Kidney (tissue), 14 donors: ENCODE measurements around the gene TTLL7. TPM values are rescaled to one million over a fixed set of nuclear protein-coding genes. Genes with fewer than 3 reads are reported as not detected.

ENCODE experiments used
- DNase-seq, 5 donors: peaks; one replicate each; pipeline ENCODE4 v3.0.0-alpha.2; 2013 to 2020
- FAIRE-seq: peaks from 2 replicates; lab custom pipeline; 2012; peaks lifted over from hg19 to GRCh38; lab: Jason Lieb, UNC
- H3K27ac ChIP-seq, 2 donors: one replicate each; pipeline ENCODE4 v1.7.0; 2013; ENCODE audit warnings: low read depth in 2 of 2, low read length in 2 of 2, inconsistent platforms in 1 of 2
- H3K27me3 ChIP-seq: one replicate; pipeline ENCODE4 v1.7.1; 2013; ENCODE audit warnings: low read length, inconsistent platforms; ENCODE audit not compliant: control insufficient read depth, insufficient read depth
- H3K36me3 ChIP-seq, 3 donors: one replicate each; pipeline versions ENCODE4 v1.7.0 to v1.7.1; 2013; ENCODE audit warnings: low read length in 3 of 3, control low read depth in 1 of 3, inconsistent platforms in 1 of 3; ENCODE audit not compliant: insufficient read depth in 3 of 3, control insufficient read depth in 2 of 3
- H3K4me1 ChIP-seq, 3 donors: one replicate each; pipeline versions ENCODE4 v1.7.0 to v1.7.1; 2013; ENCODE audit warnings: low read length in 3 of 3, inconsistent platforms in 1 of 3, low read depth in 1 of 3; ENCODE audit not compliant: control insufficient read depth in 2 of 3, insufficient read depth in 2 of 3
- H3K4me3 ChIP-seq, 3 donors: one replicate each; pipeline versions ENCODE4 v1.7.0 to v1.8.1; 2013; ENCODE audit warnings: low read length in 3 of 3, control low read depth in 1 of 3, inconsistent platforms in 1 of 3
- H3K9ac ChIP-seq, 3 donors: one replicate each; pipeline versions ENCODE4 v1.7.0 to v1.7.1; 2013; ENCODE audit warnings: low read length in 3 of 3, control low read depth in 1 of 3, inconsistent platforms in 1 of 3
- H3K9me3 ChIP-seq, 3 donors: one replicate each; pipeline versions ENCODE4 v1.7.0 to v1.7.1; 2013; ENCODE audit warnings: low read length in 3 of 3, control low read depth in 1 of 3, inconsistent platforms in 1 of 3; ENCODE audit not compliant: control insufficient read depth in 2 of 3, insufficient read depth in 1 of 3
- intact Hi-C: fragments of 100-400 bp; cut with DNase I; formaldehyde crosslinking; loops from one replicate; pipeline ENCODE4 v1.11.1; 2022
- polyA plus RNA-seq: library from polyadenylated mRNA; stranded (reverse); fragments of 350-450 nt; fragmentation: Illumina TruSeq; extraction: RNeasy Lipid Tissue Mini Kit (QIAGEN cat#74804); gene quantifications from one replicate; pipeline ENCODE4 v1.2.3, GENCODE V29; 2014; ENCODE audit warnings: low read depth, low replicate concordance; ENCODE audit not compliant: insufficient read depth
- total RNA-seq: library from RNA; stranded (reverse); fragmentation: NEBNext Ultra II Directional; extraction: Animal tissue kit (Norgen Biotek cat#: 25700); gene quantifications from one replicate; pipeline ENCODE4 v1.2.1, GENCODE V29; 2021
- TF ChIP-seq, protein P1 (sequence below): IDR thresholded peaks from 3 replicates; pipeline ENCODE4 v1.5.1; 2012; ENCODE audit warnings: mild to moderate bottlenecking, moderate library complexity, borderline replicate concordance; ENCODE audit not compliant: insufficient read depth; ENCODE audit errors: extremely low read depth
- donor health status: control.
- donor health status: control.
- donor health status: control.
- donor health status: control.
- donor health status: control.
- donor health status: DM: yes; HTN: yes; CAD: no.
- donor health status: Normal renal cell carcinoma (clear cell type).

TTLL7 gene
- total and polyA plus RNA-seq, 2 donors from 2014 or later = 2.3 to 7.0 TPM

DNA sequence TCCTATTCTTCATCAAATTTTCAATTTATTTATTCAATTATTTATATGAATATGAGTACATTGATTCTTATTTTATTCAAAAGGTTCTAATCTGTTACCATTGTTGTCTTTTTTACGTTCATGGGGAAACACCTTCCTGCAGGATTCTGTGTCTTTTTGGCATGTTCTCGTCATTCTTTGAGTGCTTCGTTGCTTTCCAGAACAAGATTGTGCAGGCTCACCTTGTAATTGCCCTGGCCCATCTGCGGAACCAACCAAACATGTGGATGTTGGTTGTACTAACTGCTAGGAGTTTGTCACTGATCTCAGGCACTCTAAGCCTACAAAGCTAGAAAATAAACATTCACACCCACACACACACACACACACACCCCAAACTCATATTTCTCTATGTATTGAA, 182.1 kb downstream of the TTLL7 start:
- Histone ChIP-seq H3K27me3 (no peaks in the 10 kb centered on the region), H3K27ac (no peak overlapping the region), H3K4me3 (no peak overlapping the region), H3K36me3 (no peaks in the 10 kb centered on the region), H3K9me3 (no peaks in the 10 kb centered on the region), H3K4me1 (peaks cover 0 to 3% (median 0%) of the 10 kb centered on the region in 3 donors), H3K9ac (no peak overlapping the region)
- FAIRE-seq (no peak), DNase-seq (no peak)
- TF ChIP-seq, protein P1, sequence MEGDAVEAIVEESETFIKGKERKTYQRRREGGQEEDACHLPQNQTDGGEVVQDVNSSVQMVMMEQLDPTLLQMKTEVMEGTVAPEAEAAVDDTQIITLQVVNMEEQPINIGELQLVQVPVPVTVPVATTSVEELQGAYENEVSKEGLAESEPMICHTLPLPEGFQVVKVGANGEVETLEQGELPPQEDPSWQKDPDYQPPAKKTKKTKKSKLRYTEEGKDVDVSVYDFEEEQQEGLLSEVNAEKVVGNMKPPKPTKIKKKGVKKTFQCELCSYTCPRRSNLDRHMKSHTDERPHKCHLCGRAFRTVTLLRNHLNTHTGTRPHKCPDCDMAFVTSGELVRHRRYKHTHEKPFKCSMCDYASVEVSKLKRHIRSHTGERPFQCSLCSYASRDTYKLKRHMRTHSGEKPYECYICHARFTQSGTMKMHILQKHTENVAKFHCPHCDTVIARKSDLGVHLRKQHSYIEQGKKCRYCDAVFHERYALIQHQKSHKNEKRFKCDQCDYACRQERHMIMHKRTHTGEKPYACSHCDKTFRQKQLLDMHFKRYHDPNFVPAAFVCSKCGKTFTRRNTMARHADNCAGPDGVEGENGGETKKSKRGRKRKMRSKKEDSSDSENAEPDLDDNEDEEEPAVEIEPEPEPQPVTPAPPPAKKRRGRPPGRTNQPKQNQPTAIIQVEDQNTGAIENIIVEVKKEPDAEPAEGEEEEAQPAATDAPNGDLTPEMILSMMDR = no peak
- intact Hi-C loops = no loop called here

DNA sequence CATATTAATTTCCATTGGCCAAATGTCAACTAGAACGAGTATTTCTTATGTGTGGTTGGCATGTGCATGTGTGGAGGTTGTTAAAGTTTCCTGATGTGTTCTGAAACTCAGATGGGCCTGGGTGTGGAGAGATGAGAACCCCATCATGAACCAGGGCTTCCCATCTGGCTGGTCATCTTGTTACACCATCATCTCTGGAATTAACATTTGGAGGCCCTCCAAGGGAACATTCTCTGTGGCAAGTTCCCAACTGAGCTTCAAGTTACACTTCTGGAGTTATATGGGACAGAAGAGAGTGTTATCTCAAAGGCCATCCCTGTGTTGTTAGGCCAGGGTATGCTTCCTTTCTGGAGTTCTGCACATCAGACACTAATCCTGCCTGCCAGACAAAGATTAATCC, 183.6 kb downstream of the TTLL7 start:
- TF ChIP-seq, protein P1 = no peak
- intact Hi-C loops = no loop called here
- DNase-seq (no peak), FAIRE-seq (no peak)
- peaks cover 0 to 3% (median 0%) of the 10 kb centered on the region in 3 donors for H3K4me1 ChIP-seq
- no peak overlapping the region for H3K4me3 ChIP-seq
- H3K9ac ChIP-seq = no peak overlapping the region
- no peak overlapping the region for H3K27ac ChIP-seq
- H3K9me3 ChIP-seq = no peaks in the 10 kb centered on the region
- no peaks in the 10 kb centered on the region for H3K36me3 ChIP-seq
- no peaks in the 10 kb centered on the region for H3K27me3 ChIP-seq

Other genes with a start within 250 kb of the TTLL7 start
- gene PRKACB, start 145.1 kb upstream of the TTLL7 start, total RNA-seq = 52.5 TPM
- gene PRKACB, start 145.1 kb upstream of the TTLL7 start, polyA plus RNA-seq = 22.4 TPM